ENCODE results near the gene RNF217. TPM values are rescaled to one million over a fixed set of nuclear protein-coding genes. Genes with fewer than 3 reads are reported as not detected.

RNF217 gene
- total and polyA plus RNA-seq, 2 of the 13 experiments (the other 11 are each of a cell fraction or from before 2014, with no cell fraction given), result 2.2 to 2.4 TPM

DNA sequence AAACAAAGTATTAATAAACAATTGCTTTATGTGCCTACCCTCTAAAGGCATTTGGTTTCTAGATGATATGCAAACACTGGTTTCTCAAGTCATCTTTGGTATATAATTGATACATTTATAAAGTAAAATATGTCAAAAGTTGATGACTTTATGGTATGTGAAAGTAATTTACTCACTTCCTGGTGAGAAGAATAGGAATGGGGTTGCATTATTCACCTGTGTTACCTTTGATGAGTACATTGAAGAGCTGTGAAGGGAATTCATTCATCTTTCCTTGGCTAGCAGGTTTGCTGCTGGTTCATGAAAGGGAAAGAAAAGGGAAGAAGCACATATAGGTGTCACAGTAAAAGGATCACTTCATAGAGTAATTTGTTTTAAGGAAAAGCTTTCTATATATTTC, 20.4 kb downstream of the RNF217 start (continued):
- no peak for TF ChIP-seq ZBTB49 (CRISPR knock-in tag; IDR thresholded peaks at IDR 0.05; ENCODE audit: borderline replicate concordance)

- no peak overlapping the region for H2AFZ ChIP-seq (ENCODE audit: low read length)
- BruUV-seq (replicated peaks), result no TSS peak
- H3K36me3 ChIP-seq (replicated peaks in 1 of 2; ENCODE audit: control insufficient read depth in 1 of 2, insufficient read depth in 2 of 2, low read length in 2 of 2), result no peaks in the 10 kb centered on the region
- H3K9ac ChIP-seq (ENCODE audit: insufficient read depth, low read depth, low read length), result no peak overlapping the region
- H3K4me2 ChIP-seq (ENCODE audit: low read depth, low read length), result no peak overlapping the region
- no peak for ATAC-seq
- H3K4me3 ChIP-seq (replicated peaks in 1 of 3; ENCODE audit: insufficient read depth in 1 of 3, low read depth in 2 of 3, low read length in 3 of 3), result no peak overlapping the region
- no peaks in the 10 kb centered on the region for H4K20me1 ChIP-seq (ENCODE audit: insufficient read depth, low read length)
- H3K79me2 ChIP-seq (ENCODE audit: insufficient read depth, low read length), result no peaks in the 10 kb centered on the region
- H3K4me1 ChIP-seq (ENCODE audit: insufficient read depth, low read length), result no peaks in the 10 kb centered on the region
- no peaks in the 10 kb centered on the region for H3K9me3 ChIP-seq (ENCODE audit: low read length)
- CTCF ChIA-PET (ENCODE audit: low intra/inter-chr PET ratio, low total read pairs), result no interaction called here
- no peak for FAIRE-seq
- DNase-seq (ENCODE audit: low spot score), result no peak
- POLR2A ChIA-PET, result no interaction called here
- intact Hi-C loops (cut with micrococcal nuclease; ENCODE audit: unreplicated experiment) (no loop called here), in situ Hi-C loops (cut with HindIII; ENCODE audit: extremely low pct_ligation_motif_present, low pct_unique_long_range_greater_than_20kb) (no loop called here)
- 23% methylated on average over 2 of the region's 2 CpGs for WGBS (ENCODE audit: low lambda C conversion rate)
- H3K27ac ChIP-seq (ENCODE audit: extremely low read length, insufficient read depth, low read length), result no peak overlapping the region
- no peaks in the 10 kb centered on the region for H3K27me3 ChIP-seq (ENCODE audit: control insufficient read depth in 1 of 2, insufficient read depth in 2 of 2, low read length in 2 of 2)
- TF ChIP-seq ZNF343 (CRISPR knock-in tag; IDR thresholded peaks at IDR 0.05) (no peak), CREBL2 (CRISPR knock-in tag; IDR thresholded peaks at IDR 0.05; ENCODE audit: borderline replicate concordance) (no peak), ZFYVE20 (CRISPR knock-in tag; IDR thresholded peaks at IDR 0.05; ENCODE audit: borderline replicate concordance, low read depth) (no peak), ZBTB49 (CRISPR knock-in tag; IDR thresholded peaks at IDR 0.05; ENCODE audit: borderline replicate concordance) (no peak), ZNF841 (CRISPR knock-in tag; IDR thresholded peaks at IDR 0.05; ENCODE audit: borderline replicate concordance) (no peak), HOXA3 (CRISPR knock-in tag; IDR thresholded peaks at IDR 0.05) (no peak), ZNF143 (CRISPR knock-in tag; IDR thresholded peaks at IDR 0.05) (no peak), ZNF468 (CRISPR knock-in tag; IDR thresholded peaks at IDR 0.05) (no peak), CREB1 (IDR thresholded peaks at IDR 0.05) (no peak), CREB1 (CRISPR knock-in tag; IDR thresholded peaks at IDR 0.05) (no peak), SOX6 (IDR thresholded peaks at IDR 0.05) (no peak), SOX6 (CRISPR knock-in tag; IDR thresholded peaks at IDR 0.05) (no peak), MLLT10 (CRISPR knock-in tag; IDR thresholded peaks at IDR 0.05) (no peak), ZNF775 (CRISPR knock-in tag; IDR thresholded peaks at IDR 0.05; ENCODE audit: borderline replicate concordance) (no peak)
- TF ChIP-seq, protein P1, sequence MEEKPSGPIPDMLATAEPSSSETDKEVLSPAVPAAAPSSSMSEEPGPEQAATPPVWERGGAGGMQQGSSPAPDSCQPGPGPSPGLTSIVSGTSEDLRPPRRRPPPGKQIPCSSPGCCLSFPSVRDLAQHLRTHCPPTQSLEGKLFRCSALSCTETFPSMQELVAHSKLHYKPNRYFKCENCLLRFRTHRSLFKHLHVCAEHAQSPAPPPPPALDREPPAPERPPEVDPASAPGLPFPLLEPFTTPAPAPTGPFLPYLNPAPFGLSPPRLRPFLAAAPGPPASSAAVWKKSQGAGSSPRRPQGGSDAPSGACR (CRISPR knock-in tag; IDR thresholded peaks at IDR 0.05), result no peak
Observed at GRCh38 chr6:124983383-124984083, 21.3 kb downstream of the RNF217 start.

Data from HepG2 (cell line).